ENCODE data around the gene UCP3.

UCP3 gene

GRCh38 chr11:73976451-73977151 lies 32.3 kb downstream of the UCP3 start:
- DNase-seq = no peak

- no peak for DNase-seq
These were observed 33.5 kb downstream of the UCP3 start for GRCh38 chr11:73975479-73975757.

GRCh38 chr11:73974604-73975478 lies 34.0 kb downstream of the UCP3 start:
- DNase-seq = no peak

GRCh38 chr11:73972620-73973449 lies 36.0 kb downstream of the UCP3 start:
- no peak for DNase-seq

GRCh38 chr11:73972187-73972586 lies 36.7 kb downstream of the UCP3 start:
- no peak for DNase-seq

GRCh38 chr11:73971175-73971719 lies 37.6 kb downstream of the UCP3 start:
- no peak for DNase-seq

GRCh38 chr11:73969991-73970800 lies 38.7 kb downstream of the UCP3 start:
- DNase-seq = peak in 1 of 4 experiments; percentile 16

GRCh38 chr11:73969091-73969490 lies 39.8 kb downstream of the UCP3 start:
- DNase-seq = no peak

GRCh38 chr11:73968356-73968966 lies 40.4 kb downstream of the UCP3 start:
- no peak for DNase-seq

GRCh38 chr11:73965764-73966121 lies 43.1 kb downstream of the UCP3 start:
- DNase-seq = no peak

GRCh38 chr11:73965076-73965763 lies 43.7 kb downstream of the UCP3 start:
- DNase-seq = no peak

- no peak for DNase-seq
These were observed 45.0 kb downstream of the UCP3 start for GRCh38 chr11:73963861-73964260.

GRCh38 chr11:73962101-73962705 lies 46.7 kb downstream of the UCP3 start:
- no peak for DNase-seq

- DNase-seq = no peak
These were observed 47.6 kb downstream of the UCP3 start for GRCh38 chr11:73961321-73961720.

- no peak for DNase-seq
These were observed 50.3 kb downstream of the UCP3 start for GRCh38 chr11:73958521-73959141.

GRCh38 chr11:73957654-73958361 lies 51.1 kb downstream of the UCP3 start:
- DNase-seq = no peak

GRCh38 chr11:73956876-73957653 lies 51.8 kb downstream of the UCP3 start:
- DNase-seq = no peak

GRCh38 chr11:73951797-73952196 lies 57.1 kb downstream of the UCP3 start:
- no peak for DNase-seq
